Cardiac septum (tissue), 1 donor: ENCODE data around the gene PTPN23. TPM values are rescaled to one million over a fixed set of nuclear protein-coding genes. Genes with fewer than 3 reads are reported as not detected.
A peak's percentile ranks its signal among the peaks of the same experiment; 100 is the strongest.
"Not testable (repeated sequence)": the region's sequence is repeated elsewhere in the genome, so short reads cannot be mapped to it uniquely, and the experiment has no call there.

Experiments
- DNase-seq: peaks from one replicate; pipeline ENCODE4 v3.0.0-alpha.2; 2020; ENCODE audit warnings: low spot score
- intact Hi-C: fragments of 100-400 bp; cut with DNase I; formaldehyde crosslinking; loops from one replicate; pipeline ENCODE4 v1.14.0; 2022
- total RNA-seq: library from RNA; stranded (reverse); fragmentation: NEBNext Ultra II Directional; extraction: Animal tissue kit (Norgen Biotek cat#: 25700); gene quantifications from one replicate; pipeline ENCODE4 v1.2.1, GENCODE V29; 2021
- donor health status: DM: no; HTN: no; CAD: no.

PTPN23 gene
- total RNA-seq, 1 donor from 2014 or later: 24.0 TPM

GRCh38 chr3:47425959-47426358 lies 45.1 kb downstream of the PTPN23 start:
- intact Hi-C loops: no loop called here
- DNase-seq: peak; percentile 49

GRCh38 chr3:47427866-47428265 lies 47.0 kb downstream of the PTPN23 start:
- DNase-seq: peak; percentile 63
- intact Hi-C loops: no loop called here

GRCh38 chr3:47428662-47429061 lies 47.8 kb downstream of the PTPN23 start:
- intact Hi-C loops: no loop called here
- DNase-seq: no peak

DNA sequence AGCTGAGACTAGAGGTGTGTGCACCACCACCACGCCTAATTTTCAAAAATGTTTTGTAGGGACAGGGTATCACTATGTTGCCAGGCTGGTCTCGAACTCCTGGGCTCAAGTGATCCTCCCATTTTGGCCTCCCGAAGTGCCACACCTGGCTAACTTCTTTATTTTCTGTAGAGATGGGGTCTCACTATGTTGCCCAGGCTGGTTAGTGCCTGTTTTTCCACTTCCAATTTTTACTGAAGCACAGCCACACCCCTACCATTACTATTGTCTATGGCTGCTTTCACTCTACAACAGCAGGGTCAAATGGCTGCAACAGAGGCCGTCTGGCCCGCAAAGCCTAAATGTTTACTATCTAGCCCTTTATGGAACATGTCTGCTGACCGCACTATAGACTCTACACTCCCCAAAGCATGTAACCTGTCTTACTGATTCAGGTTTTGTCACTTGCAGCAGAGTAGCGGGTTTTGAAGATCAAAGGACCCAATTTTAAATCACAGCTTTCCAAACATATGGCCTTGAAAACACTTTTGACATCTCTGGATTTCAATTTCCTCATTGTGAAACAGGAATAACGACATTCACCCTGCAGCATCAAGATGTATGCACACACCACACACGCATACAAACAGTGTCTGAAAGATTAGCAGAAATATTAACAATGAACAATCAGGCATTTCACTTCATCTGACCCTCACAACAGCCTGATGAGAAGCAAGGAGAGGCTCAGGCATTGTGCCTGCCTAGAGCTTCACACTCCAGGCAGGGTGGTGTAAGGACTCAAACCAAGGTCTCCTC lies 48.9 kb downstream of the PTPN23 start:
- intact Hi-C loops: no loop called here
- DNase-seq: peak; percentile 12

- intact Hi-C loops: no loop called here
- DNase-seq: peak; percentile 49
These were observed 49.8 kb downstream of the PTPN23 start for GRCh38 chr3:47430606-47431005.

DNA sequence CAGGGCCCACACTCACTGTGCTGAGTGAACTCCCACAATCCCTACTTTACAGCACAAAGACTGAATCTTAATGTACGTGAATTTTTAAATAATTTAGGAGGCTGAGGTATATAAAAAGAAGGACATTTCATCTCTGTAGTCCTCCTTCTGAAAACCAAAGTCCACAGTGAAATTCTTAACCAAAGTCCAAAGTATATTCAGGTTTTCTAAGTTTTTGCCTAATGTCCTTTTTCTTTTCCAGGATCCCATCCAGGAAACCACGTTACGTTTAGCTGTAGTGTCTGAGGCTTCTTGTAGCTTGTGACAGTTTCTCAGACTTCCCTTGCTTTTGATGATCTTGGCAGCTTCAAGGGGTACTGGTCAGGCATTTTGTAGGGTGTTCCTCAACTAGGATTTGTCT lies 50.4 kb downstream of the PTPN23 start:
- DNase-seq: no peak
- intact Hi-C loops: no loop called here

DNA sequence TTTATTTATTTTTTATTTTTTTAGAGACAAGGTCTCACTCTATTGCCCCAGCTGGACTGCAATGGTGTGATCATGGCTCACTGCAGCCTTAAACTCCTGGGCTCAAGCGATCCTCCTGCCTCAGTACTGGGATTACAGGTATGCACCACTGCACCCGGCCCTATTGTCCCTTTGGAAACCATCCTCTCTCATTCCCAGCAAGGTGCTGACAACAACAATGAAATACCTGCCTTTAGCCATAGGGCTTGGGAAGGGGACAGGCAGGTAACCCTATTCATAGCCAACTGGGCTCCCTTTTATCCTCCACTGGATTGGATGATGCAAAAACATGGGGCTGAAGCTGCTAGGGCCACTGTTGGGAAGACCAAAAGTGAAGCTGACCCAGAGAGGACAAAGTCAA lies 51.9 kb downstream of the PTPN23 start:
- intact Hi-C loops: no loop called here
- DNase-seq: no peak

DNA sequence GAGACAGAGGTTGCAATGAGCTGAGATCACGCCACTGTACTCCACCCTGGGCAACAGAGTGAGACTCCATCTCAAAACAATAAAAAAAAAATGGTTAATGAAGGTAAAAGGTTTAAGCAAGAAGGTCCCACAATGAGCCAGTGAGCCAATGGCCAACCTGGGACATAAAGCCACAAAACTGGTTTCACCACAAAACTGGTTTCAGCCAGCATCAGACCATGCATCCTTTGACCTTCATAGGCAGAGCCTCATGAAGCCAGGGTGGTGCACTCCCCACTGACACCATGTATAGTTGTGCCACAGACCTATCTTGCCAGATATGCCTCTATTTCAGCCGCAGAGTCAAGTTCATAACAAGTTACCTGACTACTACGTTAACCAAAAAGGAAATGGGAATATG lies 53.0 kb downstream of the PTPN23 start:
- DNase-seq: peak; percentile 29
- intact Hi-C loops: no loop called here

- intact Hi-C loops: no loop called here
- DNase-seq: peak; percentile 46
These were observed 54.0 kb downstream of the PTPN23 start for GRCh38 chr3:47434849-47435248.

- peak; percentile 39 for DNase-seq
- intact Hi-C loops: no loop called here
These were observed 55.4 kb downstream of the PTPN23 start for GRCh38 chr3:47436180-47436579.

DNA sequence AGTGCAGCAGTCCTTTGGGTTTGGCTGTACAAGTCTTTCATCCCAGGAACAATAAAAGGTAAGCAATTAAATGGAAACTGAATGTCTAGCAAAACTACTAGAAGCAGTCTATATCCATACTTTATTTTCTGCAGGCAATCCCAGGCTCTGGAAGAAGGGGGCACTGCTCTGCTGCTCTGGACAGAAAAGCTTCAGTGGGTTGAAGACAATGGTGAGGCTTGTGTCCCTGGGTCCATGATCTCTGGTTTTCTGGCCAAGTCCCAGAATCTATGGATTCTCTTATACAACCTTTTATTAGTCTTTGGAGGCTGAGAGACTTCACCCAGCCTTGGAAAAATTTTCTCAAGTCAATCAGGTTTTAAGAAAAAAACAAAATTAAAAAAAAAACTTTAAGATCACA lies 59.3 kb downstream of the PTPN23 start:
- no peak for DNase-seq
- intact Hi-C loops: no loop called here

- intact Hi-C loops: no loop called here
- DNase-seq: no peak
These were observed 61.2 kb downstream of the PTPN23 start for GRCh38 chr3:47441796-47442551.

- intact Hi-C loops: no loop called here
- DNase-seq: peak; percentile 27
These were observed 62.8 kb downstream of the PTPN23 start for GRCh38 chr3:47443611-47443995.

GRCh38 chr3:47444103-47444502 lies 63.3 kb downstream of the PTPN23 start:
- intact Hi-C loops: no loop called here
- no peak for DNase-seq

GRCh38 chr3:47452453-47453215 lies 71.8 kb downstream of the PTPN23 start:
- peak; percentile 17 for DNase-seq
- intact Hi-C loops: no loop called here

- intact Hi-C loops: no loop called here
- peak; percentile 12 for DNase-seq
These were observed 75.1 kb downstream of the PTPN23 start for GRCh38 chr3:47455806-47456452.

- DNase-seq: peak; percentile 17
- intact Hi-C loops: no loop called here
These were observed 76.2 kb downstream of the PTPN23 start for GRCh38 chr3:47456984-47457383.

GRCh38 chr3:47459534-47460085 lies 78.8 kb downstream of the PTPN23 start:
- intact Hi-C loops: not testable (repeated sequence)
- DNase-seq: peak; percentile 1
